Measurements from ENCODE around the gene PTGIS.
"Not testable (repeated sequence)": the region's sequence is repeated elsewhere in the genome, so short reads cannot be mapped to it uniquely, and the experiment has no call there.

The PTGIS gene

DNA sequence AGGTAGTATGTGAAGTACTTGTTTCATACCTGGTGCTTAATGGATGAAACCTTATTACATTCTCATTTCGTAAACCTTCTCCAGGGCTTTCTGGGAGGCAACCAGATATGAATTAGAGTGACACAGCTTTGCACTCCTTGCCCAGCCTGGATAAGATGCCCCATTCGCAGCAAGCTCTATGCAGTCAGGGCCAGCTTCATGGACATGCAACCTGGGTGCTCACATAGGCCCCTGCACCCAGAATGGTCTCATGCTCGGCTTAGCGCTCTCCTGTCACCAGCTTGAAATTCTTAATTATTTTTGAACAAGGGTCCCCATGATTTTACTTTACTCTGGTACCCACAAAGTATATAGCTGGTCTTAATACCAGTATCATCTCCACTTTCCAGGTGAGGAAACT is 11.3 kb upstream of the PTGIS start:
- DNase-seq, result no peak

DNA sequence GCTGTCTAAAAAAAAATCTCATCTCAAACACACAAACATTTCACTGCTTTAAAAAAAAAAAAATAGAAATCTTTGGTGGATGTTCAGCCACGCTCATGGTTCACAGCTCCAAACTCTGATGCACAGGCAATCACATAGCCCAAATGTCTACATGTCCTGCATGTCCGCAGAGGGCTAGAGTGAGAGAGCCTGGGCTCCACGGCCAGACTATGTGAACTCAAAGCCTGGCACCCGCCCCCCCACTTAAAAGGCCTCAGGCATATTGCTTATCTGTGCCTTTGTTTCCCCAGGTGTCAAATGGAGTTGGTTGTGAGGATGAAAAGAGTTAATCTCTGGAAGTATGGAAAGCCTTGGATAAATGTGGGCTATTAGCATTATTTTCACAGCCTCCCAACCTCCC is 10.5 kb upstream of the PTGIS start:
- no peak for DNase-seq

DNA sequence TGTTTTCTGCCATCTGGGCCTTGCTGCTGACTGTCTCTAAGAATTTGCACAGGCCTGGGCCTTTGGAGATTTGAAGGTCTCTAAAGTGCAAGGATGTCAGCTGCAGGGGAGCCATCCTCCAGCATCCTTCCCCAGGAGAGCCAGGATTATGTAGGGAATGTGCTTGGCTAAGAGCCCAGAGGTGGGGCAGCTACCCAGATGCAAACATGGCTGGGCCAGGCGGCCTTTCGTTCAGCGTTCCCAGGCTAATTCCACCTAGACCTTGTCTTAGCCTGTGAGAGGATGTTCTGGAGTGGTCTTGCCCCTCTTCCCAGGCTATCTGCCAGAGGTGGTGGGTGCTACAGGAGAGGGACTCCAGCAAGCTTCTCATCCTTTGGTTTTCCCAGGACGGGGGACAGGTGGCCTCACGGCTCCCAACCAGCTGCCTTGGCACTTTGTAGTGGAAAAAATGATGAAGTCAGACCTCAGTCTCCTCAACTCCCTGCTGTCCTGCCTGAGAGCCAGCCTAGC is 7.7 kb upstream of the PTGIS start:
- no peak for DNase-seq

DNA sequence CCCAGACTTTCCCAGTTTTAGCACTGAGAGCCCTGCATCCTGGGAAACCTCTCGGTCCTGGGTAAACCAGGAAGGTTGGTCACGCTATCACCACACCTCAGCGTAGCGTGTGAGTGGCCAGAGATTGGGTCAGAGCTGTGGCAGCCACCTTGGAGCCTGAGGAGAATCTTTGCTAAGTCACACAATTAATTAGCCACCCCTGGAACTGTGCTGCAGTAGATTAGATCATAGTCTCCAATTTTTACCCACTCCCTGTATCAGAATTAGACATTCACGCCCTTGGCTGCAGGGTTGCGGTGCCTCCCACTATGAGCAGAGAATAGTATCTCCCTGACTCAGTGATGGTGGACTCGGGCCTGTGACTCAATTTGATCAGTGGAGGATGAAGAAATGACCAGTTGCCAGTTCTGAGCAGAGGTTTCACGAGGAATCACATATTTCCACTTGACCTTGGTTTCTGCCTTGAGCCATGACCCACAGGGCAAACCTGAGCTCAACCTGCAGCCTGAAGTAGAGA is 6.0 kb upstream of the PTGIS start:
- peak; percentile 19 for DNase-seq

DNA sequence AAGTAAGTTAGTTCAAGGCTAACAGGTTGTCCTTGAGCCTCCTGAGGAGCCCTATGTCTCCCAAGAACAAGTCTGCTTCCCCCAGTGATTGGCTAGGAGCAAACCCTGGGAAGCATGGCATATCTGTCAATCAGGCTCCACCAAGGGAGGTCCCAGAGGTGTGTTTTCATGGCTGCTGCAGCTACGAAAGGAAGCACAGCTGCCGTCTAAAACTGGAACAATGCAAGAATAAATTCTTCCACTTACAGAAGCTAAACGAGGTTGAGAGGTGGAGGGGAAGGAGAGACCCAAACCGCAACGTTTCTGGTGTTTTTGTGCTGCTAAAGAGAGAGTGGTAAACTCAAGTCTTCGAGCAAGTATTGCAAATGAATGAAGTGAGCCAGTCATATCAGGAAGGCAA is 4.9 kb upstream of the PTGIS start:
- DNase-seq, result no peak

DNA sequence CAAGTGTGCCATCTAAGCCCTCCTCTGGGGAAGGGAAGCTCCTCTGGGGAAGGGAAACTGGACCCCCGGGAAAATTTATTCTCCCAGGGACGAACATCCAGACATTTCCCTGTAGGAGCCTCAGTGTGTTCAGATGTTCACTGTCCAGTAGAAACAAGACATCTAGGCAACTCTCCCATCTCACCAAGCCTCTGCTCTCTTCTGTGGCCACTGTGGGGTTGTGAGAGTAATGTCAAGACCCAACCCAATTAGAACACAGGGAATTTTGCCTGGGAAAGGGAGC is 3.6 kb upstream of the PTGIS start:
- DNase-seq, result no peak

DNA sequence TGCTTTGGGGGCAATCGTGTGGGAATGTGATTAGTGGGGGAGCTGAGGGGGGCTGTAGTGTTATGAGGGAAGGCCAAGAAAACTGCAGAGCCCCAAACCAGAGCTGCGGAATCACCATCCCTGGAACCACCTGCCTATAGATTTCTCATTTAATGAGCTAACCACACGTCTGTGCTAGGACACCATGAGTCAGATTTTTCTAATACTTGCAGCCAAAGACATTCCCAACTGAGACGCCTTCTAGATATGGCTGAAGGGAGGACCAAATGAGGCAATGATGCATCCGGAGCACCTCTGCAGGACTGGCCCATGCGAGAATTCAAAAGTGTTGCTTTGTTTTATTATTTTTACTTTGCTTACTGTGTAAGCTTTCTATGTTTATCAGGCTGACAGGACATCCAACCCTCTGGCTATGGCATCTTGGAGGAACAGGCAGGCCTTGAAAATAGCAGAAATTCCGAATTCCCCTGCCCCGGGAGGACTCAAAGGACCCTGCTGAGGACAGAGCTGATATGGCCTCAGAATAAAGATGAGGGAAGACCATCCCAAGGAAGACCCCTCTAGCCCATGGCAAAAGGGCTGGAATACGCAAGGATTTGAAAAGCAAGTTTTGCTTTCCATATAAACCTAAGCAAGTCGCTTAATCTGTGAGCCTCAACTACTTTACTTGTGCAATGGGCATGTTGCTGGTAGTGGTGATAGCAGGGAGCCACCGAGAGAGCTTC is 3.1 kb upstream of the PTGIS start:
- DNase-seq, result no peak

DNA sequence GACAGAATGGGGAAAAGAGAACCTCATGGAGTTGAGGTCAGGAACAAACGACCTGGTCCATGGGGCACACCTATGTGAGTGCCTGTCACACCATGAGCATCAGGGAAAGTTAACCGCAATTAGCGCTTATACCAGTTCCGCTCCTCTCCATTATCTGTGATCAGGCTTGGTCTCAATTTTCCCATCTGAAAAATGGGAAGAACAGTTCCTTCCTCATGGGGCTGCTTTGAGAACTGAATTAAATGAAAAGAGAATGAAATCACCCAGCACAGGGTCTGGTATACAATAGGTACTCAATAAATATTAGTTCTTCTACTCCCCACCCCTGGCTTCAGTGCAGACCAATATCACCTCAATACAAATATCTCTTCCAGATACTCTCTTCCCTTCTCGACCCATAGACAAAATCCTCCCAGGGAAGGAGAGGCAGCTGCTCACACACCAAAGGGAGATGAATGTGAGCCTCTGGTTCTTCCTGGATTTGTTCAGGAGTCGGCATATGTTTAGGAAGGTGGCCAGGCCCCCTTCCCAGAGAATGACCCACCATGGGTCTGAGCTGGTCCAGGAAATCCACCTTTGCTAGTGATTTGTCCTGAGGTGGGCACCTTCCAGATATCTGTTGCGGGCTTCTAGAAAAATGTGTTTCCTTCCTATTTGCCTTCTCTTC is 2.4 kb upstream of the PTGIS start:
- no peak for DNase-seq

DNA sequence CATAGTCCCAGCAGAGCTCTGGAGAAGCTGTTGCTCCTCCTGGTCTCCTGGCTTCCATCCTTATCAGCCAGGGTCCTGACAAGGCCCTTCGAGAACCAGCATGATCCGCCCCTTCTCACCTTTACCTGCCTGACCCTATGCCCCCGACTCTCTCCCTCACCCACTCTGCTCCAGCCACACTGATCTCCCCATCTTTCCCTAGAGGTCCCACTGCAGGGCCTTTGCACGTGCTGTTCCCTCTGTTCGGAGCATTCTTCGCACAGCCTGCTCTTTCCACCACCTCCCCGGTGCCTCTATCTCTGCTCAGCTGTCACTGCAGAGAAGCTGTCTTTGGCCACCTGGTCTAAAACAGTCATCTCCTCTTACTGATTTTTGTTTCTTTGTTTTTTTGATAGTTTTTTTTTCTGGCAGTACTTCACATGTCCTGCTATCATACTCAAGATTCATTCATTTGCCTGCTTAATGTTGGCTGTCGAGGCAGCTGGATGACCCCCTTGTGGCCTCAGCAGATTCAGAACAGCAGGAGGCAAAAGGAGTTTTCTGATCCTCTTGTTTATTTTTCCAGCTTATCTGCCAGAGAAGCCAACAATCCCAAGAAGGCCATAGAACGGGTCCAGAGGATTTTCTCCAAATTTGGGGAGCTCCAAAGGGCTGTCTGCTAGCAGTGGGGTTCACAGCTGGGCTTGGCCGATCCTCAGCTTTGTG is 1.6 kb upstream of the PTGIS start:
- no peak for DNase-seq

DNA sequence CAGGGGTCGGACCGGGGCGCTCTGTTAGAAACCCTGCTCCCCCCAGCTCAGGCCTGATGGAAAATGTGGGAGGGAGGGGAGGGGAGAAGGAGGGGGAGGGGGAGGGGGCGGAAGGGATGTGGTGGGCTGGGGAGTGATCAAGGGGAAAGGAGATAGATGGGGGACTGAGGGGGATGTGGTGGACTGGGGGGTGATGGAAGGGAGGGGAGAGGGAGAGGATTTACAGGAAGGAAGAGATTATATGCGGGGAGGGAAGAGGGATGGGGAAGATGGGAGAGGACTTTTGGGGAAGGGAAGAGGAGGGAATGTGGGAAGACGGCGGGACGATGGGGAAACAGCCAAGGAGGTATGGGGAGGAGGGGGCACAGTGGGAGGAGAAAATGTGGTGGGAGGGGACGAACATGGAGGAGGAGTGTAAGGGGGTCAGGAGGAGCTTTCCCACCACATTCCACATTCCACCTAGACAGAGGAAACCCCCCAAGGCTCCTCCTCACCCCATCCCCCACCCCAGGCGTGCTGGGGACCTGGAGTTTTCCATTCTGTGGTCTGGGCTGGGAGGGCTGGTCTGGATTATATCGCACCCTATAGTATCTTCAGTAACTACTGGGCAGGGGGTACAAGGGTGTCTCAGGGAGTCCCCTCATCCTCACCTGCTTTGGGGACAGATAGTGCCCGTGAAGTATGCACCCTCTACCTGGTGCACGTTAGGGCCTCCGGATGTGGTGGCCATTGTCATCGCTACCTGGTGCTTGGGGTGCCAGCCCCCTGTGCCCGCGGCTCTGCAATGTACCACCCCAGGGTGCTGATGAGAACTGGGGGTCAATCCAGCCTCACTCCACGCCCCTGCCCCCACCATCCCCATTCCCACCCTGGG is 578 bp upstream of the PTGIS start:
- no peak for DNase-seq

DNA sequence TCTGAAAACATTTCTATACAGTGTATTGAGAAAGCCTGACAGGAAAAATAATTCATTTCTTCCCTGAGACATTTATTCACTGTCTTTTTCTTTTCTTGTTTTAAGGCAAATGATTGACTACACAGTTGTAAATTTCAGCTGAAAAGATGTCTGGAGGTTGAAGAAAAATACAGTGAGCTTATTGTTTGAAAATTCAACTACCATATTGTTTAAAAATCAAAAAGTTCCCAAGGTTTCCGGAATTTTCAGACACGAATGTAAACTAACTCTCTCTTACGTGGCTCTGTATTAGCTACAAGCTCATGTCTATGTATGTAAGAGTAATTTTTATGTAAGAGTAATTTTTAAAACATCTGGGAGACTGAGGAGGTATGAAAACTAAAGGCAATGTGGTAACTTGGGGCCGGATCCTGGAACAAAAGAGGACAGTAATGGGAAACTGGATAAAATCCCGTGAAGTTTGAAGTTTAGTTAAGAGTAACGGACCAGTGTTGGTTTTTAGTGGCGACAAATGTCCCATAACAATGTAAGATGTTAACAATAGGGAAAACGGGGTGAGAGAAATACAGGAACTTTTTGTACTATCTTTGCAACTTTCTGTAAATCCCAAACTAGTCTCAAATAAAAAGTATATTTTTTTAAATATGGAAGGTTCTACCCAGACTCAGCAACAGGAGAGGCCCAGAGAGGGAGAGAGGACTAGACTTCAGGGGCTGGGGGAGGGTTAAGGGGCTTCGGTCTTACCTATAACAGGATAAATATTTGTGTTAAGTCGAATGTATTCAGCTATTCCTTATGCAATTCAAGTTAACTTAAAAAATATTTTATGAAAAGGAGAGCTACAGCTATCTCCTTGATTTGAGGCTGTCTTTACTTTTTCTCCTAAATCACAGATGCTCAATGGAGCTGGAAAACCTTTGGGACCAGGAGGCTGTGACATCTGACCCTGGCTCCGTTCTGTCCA is 1.3 kb downstream of the PTGIS start:
- no peak for DNase-seq

DNA sequence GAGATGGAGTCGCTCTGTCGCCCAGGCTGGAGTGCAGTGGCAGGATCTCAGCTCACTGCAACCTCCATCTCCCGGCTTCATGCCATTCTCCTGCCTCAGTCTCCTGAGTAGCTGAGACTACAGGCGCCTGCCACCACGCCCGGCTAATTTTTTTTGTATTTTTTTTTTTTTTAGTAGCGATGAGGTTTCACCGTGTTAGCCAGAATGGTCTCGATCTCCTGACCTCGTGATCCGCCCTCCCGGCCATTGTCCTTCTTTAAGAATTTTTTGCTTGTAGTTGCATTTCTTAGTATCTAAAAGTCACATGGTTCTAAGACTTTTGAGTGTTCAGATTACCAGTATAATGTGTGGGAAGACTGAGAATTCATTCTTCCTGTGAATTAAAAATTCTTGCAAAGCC is 2.9 kb downstream of the PTGIS start:
- DNase-seq, result not testable (repeated sequence)

DNA sequence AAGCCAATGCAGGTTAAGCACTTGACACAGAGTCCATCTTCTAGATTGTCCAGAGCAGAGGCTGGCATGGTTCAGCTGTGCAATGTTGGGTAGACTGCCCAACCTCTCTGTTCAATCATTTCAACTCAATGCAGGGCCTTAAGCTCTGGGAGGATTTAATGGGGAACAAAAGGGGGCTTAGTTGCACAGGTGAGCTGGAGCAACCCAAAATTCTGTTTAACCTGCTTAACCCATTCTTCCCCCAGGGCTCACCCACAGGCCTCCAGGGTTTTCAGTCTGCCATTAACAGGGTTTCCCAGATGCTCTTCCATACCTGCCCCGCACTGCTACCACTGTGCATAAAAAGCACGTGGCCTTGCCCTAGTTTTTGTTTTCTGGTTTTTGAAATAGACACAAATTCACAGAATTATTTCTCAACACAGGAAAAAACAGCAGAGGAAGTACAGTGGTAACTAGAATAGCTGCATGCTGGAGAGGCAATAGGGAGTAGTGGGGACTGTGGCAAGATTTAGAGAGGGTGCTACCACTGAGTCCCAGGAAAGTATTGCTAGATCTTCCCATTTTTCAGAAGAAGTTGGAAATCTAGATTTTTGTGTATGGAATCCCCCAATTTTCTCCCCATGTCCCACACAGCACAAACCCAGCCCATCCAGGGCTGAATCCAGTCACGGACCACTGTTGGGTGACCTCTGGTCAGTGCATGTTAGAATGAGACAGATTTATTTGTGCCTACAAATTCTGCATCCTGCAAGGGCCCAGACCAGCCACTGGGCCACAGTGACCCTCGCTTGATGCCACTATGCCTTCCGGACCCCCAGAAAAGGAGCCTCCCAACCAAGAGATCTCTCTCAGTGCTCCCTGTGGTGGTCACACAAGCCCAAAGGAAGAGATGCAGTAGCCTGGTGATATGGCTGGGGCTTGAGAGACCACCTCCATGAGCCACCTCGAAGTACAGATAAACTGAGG is 4.6 kb downstream of the PTGIS start:
- DNase-seq, result no peak

DNA sequence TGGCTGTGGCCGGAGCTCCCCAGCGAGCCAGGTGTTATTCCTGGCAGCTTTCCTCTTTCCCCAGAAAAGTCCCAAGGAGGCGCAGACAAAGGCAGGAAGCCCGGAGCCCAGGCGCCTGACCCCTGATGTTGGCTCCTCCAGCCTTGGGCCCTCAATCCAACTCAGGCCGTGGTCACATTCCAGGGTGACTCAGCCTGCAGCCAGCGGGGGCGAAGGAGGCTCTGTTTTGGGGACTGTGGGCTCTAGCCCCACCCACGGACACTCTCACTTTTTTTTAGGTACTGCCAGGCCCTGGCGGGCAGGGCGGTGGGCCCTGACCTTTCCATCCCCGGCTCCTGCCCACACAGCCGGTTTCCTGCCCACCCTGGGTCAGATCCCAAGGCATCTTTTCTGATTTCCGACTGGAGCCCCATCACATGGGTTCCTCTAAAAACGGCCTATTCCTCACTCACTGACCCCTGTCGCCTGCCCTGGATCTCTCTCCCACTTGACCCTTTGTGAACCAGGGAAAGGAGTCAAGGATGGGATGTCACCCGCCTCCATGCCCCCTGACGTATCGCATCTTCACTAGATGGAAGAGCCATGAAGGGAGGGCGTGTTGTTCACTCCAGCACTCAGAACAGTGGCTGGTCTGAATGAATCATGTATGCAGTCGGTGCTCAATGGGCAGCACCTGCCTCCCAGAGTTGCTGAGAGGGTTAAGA is 5.5 kb downstream of the PTGIS start:
- no peak for DNase-seq

DNA sequence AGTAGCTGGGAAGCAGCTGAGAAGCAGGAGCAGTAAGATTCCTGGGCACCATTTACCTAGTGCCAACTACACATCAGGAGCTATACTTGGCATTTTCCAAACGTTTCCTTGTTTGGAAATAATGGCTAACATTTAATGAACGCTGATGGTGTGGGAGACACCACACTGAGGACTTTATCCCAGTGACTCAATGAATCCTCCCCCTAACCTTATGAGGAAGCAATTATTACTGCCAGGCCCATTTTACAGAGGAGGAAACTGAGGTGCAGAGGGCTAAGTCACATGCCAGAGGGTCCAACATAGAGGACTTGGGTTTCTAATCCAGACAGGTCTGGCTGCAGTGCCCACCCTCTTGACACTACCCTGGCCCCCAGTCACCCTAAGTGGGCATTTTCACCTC is 6.1 kb downstream of the PTGIS start:
- DNase-seq, result no peak

DNA sequence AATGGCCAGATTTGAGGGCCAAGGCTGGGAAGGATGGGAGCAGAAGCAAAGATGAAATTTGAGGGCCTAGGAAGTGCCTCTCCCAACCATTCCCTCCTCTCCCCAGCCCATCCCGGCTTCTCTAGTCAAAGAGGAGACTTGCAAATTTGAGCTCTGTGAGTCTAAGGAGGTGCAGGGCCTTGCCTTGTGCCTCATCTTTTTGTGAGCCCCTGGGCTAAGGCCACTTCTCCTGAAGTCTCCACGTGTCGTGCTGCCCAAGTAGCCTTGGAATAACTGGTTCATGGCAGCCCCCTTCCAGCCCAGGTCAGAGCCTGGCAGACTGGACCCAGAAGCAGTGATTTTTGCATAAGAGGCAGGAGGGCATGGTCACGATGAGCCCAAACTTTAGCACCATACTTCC is 6.7 kb downstream of the PTGIS start:
- DNase-seq, result no peak

DNA sequence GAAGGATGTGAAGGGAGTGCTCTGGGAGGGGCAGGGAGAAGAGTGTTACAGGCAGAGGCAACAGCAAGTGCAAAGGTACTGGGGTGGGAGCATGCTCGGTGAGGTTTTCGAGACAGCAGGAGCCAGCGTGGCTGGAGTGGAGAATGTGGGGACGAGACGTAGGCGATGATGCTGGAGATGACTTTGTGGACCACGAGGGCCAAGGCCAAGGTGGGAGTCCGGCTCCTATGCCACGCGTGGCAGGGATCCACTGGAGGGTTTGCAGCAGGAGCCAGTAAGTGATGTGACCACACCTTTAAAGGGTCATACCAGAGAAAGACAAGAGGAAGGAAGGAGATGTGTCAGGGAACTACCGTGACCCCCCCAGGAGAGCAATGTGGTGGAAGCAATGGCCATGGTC is 7.3 kb downstream of the PTGIS start:
- no peak for DNase-seq

DNA sequence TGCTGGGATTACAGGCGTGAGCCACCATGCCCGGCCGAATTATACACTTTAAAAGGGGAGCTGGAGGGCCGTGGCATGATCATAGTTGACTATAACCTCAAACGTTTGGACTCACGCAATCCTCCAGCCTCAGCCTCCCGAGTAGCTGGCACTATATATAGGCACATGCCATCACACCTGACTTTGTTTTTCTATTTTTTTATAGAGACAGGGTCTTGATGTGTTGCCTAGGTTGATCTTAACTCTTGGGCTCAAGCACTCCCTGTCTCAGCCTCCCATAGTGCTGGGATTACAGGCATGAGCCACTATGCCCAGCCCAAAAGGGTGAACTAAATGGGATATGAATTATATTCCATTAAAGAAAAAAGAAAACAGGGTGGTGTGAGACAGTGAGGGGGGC is 7.8 kb downstream of the PTGIS start:
- DNase-seq, result no peak

DNA sequence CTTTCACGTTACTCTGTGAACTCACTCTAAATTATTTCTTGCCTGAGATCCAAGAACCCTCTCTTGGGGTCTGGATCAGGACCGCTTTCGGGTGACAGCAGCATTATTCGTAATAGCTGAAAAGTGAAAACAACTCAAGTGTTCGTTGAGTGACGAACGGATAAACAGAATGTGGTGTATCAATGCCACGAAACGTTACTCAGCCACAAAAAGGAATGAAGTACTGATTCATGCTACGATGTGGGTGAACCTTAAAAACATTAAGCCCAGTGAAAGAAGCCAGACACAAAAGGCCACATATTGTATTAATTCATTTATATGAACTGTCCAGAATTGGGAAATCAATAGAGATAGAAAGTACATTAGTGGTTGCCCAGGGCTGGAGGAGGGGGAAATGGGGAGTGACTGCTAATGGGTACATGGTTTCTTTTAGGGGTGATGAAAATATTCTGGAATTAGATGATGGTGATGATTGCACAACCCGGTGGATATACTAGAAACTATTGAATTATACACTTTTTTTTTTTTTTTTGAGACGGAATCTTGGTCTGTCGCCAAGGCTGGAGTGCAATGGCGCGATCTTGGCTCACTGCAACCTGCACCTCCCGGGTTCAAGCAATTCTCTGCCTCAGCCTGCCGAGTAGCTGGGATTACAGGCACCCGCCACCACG is 8.4 kb downstream of the PTGIS start:
- DNase-seq, result no peak
